Mucosa of descending colon (tissue), 3 donors: Measurements from ENCODE around the gene ELP4. TPM values are rescaled to one million over a fixed set of nuclear protein-coding genes. Genes with fewer than 3 reads are reported as not detected.

ENCODE experiments used
- ATAC-seq: fragments of 200-7000 bp; cut with Tn5 transposase; one replicate; pipeline ENCODE4 v1.9.1; 2020; ENCODE audit warnings: mild to moderate bottlenecking, moderate library complexity
- DNase-seq, 3 donors: peaks; one replicate each; pipeline ENCODE4 v3.0.0-alpha.2; 2020
- H3K36me3 ChIP-seq: fragments of 200-600 bp; one replicate; pipeline ENCODE4 v1.8.0; 2021; ENCODE audit warnings: low read depth, mild to moderate bottlenecking
- H3K4me1 ChIP-seq: fragments of 200-600 bp; one replicate; pipeline ENCODE4 v1.8.0; 2021; ENCODE audit warnings: low read depth, mild to moderate bottlenecking
- H3K4me3 ChIP-seq: fragments of 200-600 bp; one replicate; pipeline ENCODE4 v1.8.0; 2021; ENCODE audit warnings: mild to moderate bottlenecking
- H3K9me3 ChIP-seq: fragments of 200-600 bp; one replicate; pipeline ENCODE4 v1.8.0; 2021; ENCODE audit warnings: mild to moderate bottlenecking
- CTCF ChIP-seq: fragments of 200-600 bp; IDR thresholded peaks from one replicate; pipeline ENCODE4 v1.8.0; 2022; ENCODE audit warnings: antibody characterized with exemption, mild to moderate bottlenecking
- intact Hi-C, 2 donors: fragments of 100-400 bp; cut with DNase I in 1 of 2; cut with micrococcal nuclease in 1 of 2; formaldehyde crosslinking; loops; one replicate each; pipeline versions ENCODE4 v1.11.0 to v1.11.1; 2022; cut with DNase I, micrococcal nuclease
- total RNA-seq, 3 donors: library from RNA; stranded (reverse); fragmentation: NEBNext Ultra II Directional in 2 of 3; extraction: Animal tissue kit (Norgen Biotek cat#: 25700) in 2 of 3; gene quantifications; one replicate each; pipeline versions ENCODE4 v1.2.1 to v1.2.4, GENCODE V29; 2021 to 2023
- donor health status: DM: no; HTN: no; CAD: no; lungs with moderate emphysema.
- donor health status: DM: no; HTN: no; CAD: no.
- donor health status: DM: no; HTN: yes; CAD: no.

Gene ELP4
- total RNA-seq, 3 donors from 2014 or later: 13.2 to 21.4 (median 18.7) TPM

GRCh38 chr11:31798554-31799434 is 289.2 kb downstream of the ELP4 start:
- Histone ChIP-seq H3K4me3 (no peak overlapping the region), H3K36me3 (no peaks in the 10 kb centered on the region), H3K9me3 (no peaks in the 10 kb centered on the region), H3K4me1 (no peaks in the 10 kb centered on the region)
- no peak for DNase-seq
- intact Hi-C loops: no loop called here
- peak; percentile 17 for ATAC-seq
- TF ChIP-seq CTCF: no peak

GRCh38 chr11:31799435-31800397 is 290.1 kb downstream of the ELP4 start:
- ATAC-seq: no peak
- intact Hi-C loops: no loop called here
- no peak for DNase-seq
- Histone ChIP-seq H3K9me3 (no peaks in the 10 kb centered on the region), H3K4me1 (peaks cover 7% of the 10 kb centered on the region), H3K4me3 (no peak overlapping the region), H3K36me3 (no peaks in the 10 kb centered on the region)
- TF ChIP-seq CTCF: no peak

GRCh38 chr11:31800398-31801265 is 291.1 kb downstream of the ELP4 start:
- H3K4me1 ChIP-seq: peaks cover 13% of the 10 kb centered on the region
- H3K9me3 ChIP-seq: no peaks in the 10 kb centered on the region
- intact Hi-C loops: no loop called here
- no peaks in the 10 kb centered on the region for H3K36me3 ChIP-seq
- DNase-seq (no peak), ATAC-seq (no peak)
- TF ChIP-seq CTCF: no peak
- H3K4me3 ChIP-seq: no peak overlapping the region

GRCh38 chr11:31801298-31801702 is 291.7 kb downstream of the ELP4 start:
- Histone ChIP-seq H3K4me1 (peaks cover 13% of the 10 kb centered on the region), H3K4me3 (no peak overlapping the region), H3K9me3 (no peaks in the 10 kb centered on the region), H3K36me3 (no peaks in the 10 kb centered on the region)
- ATAC-seq (no peak), DNase-seq (no peak)
- intact Hi-C loops: no loop called here
- no peak for TF ChIP-seq CTCF

- no peak overlapping the region for H3K4me3 ChIP-seq
- no peaks in the 10 kb centered on the region for H3K36me3 ChIP-seq
- no peaks in the 10 kb centered on the region for H3K9me3 ChIP-seq
- ATAC-seq (no peak), DNase-seq (no peak)
- intact Hi-C loops: no loop called here
- H3K4me1 ChIP-seq: peaks cover 13% of the 10 kb centered on the region
- TF ChIP-seq CTCF: no peak
Observed at GRCh38 chr11:31802000-31802551, 292.5 kb downstream of the ELP4 start.
